SK-N-MC (cell line): ENCODE measurements around the gene CNGB1.

Experiments used
- EZH2 ChIP-seq: fragments of 200-600 bp; sonication (generic); IDR thresholded peaks from one replicate; pipeline ENCODE4 v1.6.1; 2017; ENCODE audit warnings: antibody characterized with exemption
- POLR2AphosphoS5 ChIP-seq: IDR thresholded peaks from 2 replicates; pipeline ENCODE4 v1.6.1; 2012; ENCODE audit warnings: mild to moderate bottlenecking, low read depth, low read length, borderline replicate concordance

DNA sequence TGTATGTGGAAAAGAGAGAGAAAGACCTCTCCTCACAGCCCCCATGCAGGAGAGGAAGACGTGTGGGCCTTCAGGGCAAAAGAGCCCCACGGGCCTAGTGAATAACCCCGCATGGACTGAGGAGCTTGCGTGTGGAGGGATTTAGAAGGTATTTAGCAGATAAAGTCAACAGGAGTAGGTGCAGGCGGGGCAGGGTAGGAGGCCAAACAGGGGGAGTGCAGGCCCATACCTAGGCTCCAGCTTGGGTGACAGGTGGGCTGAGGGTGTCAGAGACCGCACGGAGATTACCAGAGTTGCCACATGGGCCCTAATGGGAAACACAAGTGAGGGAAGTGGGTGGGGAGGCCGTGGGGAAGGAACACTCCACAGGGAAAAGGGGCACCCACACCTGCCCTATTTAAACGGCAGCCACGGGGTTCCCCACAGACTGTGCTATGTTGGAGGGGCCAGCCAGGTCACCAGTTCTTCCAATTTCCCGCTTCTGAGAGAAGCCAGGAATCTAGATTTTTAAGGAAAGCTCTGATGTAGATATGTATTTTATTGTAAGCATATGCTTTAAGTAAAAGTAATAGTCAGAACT, 8.2 kb upstream of the CNGB1 start:
- TF ChIP-seq EZH2 (no peak), POLR2AphosphoS5 (no peak)
